ENCODE data around the gene ZDHHC4.
A peak's percentile ranks its signal among the peaks of the same experiment; 100 is the strongest.
"Not testable (repeated sequence)": the region's sequence is repeated elsewhere in the genome, so short reads cannot be mapped to it uniquely, and the experiment has no call there.

ZDHHC4 gene

GRCh38 chr7:6575281-6576023 lies 1.8 kb upstream of the ZDHHC4 start:
- in situ Hi-C loops (cut with MboI; ENCODE audit: low sequenced_read_pairs, unreplicated experiment): no loop called here
- TF ChIP-seq CTCF (IDR thresholded peaks at IDR 0.05; ENCODE audit: borderline replicate concordance, control extremely low read depth, extremely low read depth, insufficient read depth, missing control alignments): no peak

GRCh38 chr7:6576024-6576866 lies 1.0 kb upstream of the ZDHHC4 start:
- TF ChIP-seq CTCF (IDR thresholded peaks at IDR 0.05; ENCODE audit: borderline replicate concordance, control extremely low read depth, extremely low read depth, insufficient read depth, missing control alignments): peak; percentile 1
- in situ Hi-C loops (cut with MboI; ENCODE audit: low sequenced_read_pairs, unreplicated experiment): no loop called here
- DNase-seq (ENCODE audit: low spot score): no peak

More at GRCh38 chr7:6575281-6576023, 1.8 kb upstream of the ZDHHC4 start:
- DNase-seq (ENCODE audit: low spot score): no peak

- in situ Hi-C loops (cut with MboI; ENCODE audit: low sequenced_read_pairs, unreplicated experiment); DNase-seq (ENCODE audit: low spot score): not testable (repeated sequence)
These were observed 336 bp upstream of the ZDHHC4 start for GRCh38 chr7:6576867-6577368.

GRCh38 chr7:6578114-6579084 lies 1.1 kb downstream of the ZDHHC4 start:
- in situ Hi-C loops (cut with MboI; ENCODE audit: low sequenced_read_pairs, unreplicated experiment): no loop called here
- no peak for TF ChIP-seq CTCF (IDR thresholded peaks at IDR 0.05; ENCODE audit: borderline replicate concordance, control extremely low read depth, extremely low read depth, insufficient read depth, missing control alignments)
- no peak for DNase-seq (ENCODE audit: low spot score)

- TF ChIP-seq CTCF (IDR thresholded peaks at IDR 0.05; ENCODE audit: borderline replicate concordance, control extremely low read depth, extremely low read depth, insufficient read depth, missing control alignments): no peak
- DNase-seq (ENCODE audit: low spot score): no peak
- in situ Hi-C loops (cut with MboI; ENCODE audit: low sequenced_read_pairs, unreplicated experiment): no loop called here
These were observed 2.2 kb downstream of the ZDHHC4 start for GRCh38 chr7:6579446-6579845.

GRCh38 chr7:6585746-6586432 lies 8.6 kb downstream of the ZDHHC4 start:
- in situ Hi-C loops (cut with MboI; ENCODE audit: low sequenced_read_pairs, unreplicated experiment): not testable (repeated sequence)

GRCh38 chr7:6588566-6588965 lies 11.3 kb downstream of the ZDHHC4 start:
- in situ Hi-C loops (cut with MboI; ENCODE audit: low sequenced_read_pairs, unreplicated experiment): no loop called here
- TF ChIP-seq CTCF (IDR thresholded peaks at IDR 0.05; ENCODE audit: borderline replicate concordance, control extremely low read depth, extremely low read depth, insufficient read depth, missing control alignments): no peak
- DNase-seq (ENCODE audit: low spot score): no peak

More at GRCh38 chr7:6585746-6586432, 8.6 kb downstream of the ZDHHC4 start:
- DNase-seq (ENCODE audit: low spot score): not testable (repeated sequence)

Data from GM13976 (cell line).